22Rv1 (cell line): ENCODE measurements around the gene SERINC1.

Experiments
- ZFX ChIP-seq: fragments of 450-650 bp; IDR thresholded peaks from 2 replicates; pipeline ENCODE4 v1.6.1; 2017; ENCODE audit warnings: antibody characterized with exemption, borderline replicate concordance
- TF ChIP-seq, protein P1 (sequence below): fragments of 450-650 bp; IDR thresholded peaks from 2 replicates; pipeline ENCODE4 v1.5.1; 2017; ENCODE audit warnings: mild to moderate bottlenecking

DNA sequence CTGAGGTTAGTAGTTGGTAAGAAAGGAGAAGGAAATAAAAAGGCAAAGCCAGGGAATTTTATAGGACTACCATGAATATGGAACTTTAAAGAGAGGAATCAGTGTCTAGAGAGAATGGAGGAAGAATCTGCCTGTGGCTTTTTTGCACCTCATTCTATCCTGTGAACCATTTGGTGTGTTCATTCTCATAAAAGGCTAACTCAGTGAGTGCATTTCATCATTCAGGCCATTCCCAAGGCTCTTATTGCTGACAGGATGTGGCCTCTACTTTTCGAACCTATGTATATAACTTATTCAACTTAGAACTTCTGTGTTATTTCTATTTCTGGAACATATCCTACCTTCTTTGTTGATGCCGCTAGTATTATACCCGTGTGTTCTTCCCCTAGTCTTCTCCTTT lies 45.0 kb downstream of the SERINC1 start:
- TF ChIP-seq, protein P1, sequence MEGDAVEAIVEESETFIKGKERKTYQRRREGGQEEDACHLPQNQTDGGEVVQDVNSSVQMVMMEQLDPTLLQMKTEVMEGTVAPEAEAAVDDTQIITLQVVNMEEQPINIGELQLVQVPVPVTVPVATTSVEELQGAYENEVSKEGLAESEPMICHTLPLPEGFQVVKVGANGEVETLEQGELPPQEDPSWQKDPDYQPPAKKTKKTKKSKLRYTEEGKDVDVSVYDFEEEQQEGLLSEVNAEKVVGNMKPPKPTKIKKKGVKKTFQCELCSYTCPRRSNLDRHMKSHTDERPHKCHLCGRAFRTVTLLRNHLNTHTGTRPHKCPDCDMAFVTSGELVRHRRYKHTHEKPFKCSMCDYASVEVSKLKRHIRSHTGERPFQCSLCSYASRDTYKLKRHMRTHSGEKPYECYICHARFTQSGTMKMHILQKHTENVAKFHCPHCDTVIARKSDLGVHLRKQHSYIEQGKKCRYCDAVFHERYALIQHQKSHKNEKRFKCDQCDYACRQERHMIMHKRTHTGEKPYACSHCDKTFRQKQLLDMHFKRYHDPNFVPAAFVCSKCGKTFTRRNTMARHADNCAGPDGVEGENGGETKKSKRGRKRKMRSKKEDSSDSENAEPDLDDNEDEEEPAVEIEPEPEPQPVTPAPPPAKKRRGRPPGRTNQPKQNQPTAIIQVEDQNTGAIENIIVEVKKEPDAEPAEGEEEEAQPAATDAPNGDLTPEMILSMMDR = no peak
- TF ChIP-seq ZFX = no peak
